Gastroesophageal sphincter (tissue), 4 donors: Measurements from ENCODE around the gene KPTN. TPM values are rescaled to one million over a fixed set of nuclear protein-coding genes. Genes with fewer than 3 reads are reported as not detected.

Experiments
- ATAC-seq: fragments of 150-250 bp; one replicate; pipeline ENCODE4 v1.9.1; 2016; ENCODE audit warnings: mild to moderate bottlenecking, moderate library complexity
- H3K27ac ChIP-seq, 4 donors: fragments of 200-600 bp; sonication (generic) in 3 of 4; 1 replicate in 3 of 4; 2 replicates in 1 of 4; pipeline ENCODE4 v1.5.1; 2016 to 2019
- H3K27me3 ChIP-seq: fragments of 200-600 bp; sonication (generic); one replicate; pipeline ENCODE4 v1.5.1; 2019
- H3K36me3 ChIP-seq, 2 donors: fragments of 200-600 bp; sonication (generic); one replicate each; pipeline ENCODE4 v1.5.1; 2019; ENCODE audit warnings: control low read depth in 1 of 2
- H3K4me1 ChIP-seq, 3 donors: fragments of 200-600 bp; sonication (generic); 1 replicate in 2 of 3; 2 replicates in 1 of 3; pipeline ENCODE4 v1.5.1; 2016 to 2019; ENCODE audit warnings: control low read depth in 2 of 3
- H3K4me3 ChIP-seq, 2 donors: fragments of 200-600 bp; sonication (generic); one replicate each; pipeline ENCODE4 v1.5.1; 2019; ENCODE audit warnings: mild to moderate bottlenecking in 1 of 2, moderate library complexity in 1 of 2
- H3K9me3 ChIP-seq, 3 donors: fragments of 200-600 bp; sonication (generic); one replicate each; pipeline ENCODE4 v1.5.1; 2017 to 2019; ENCODE audit warnings: control low read depth in 2 of 3
- EP300 ChIP-seq: sonication (generic); formaldehyde crosslinking; IDR thresholded peaks from one replicate; pipeline ENCODE4 v1.6.1; 2017; ENCODE audit warnings: antibody characterized with exemption, mild to moderate bottlenecking
- POLR2A ChIP-seq, 2 donors: fragments of 450-650 bp; IDR thresholded peaks; one replicate each; pipeline ENCODE4 v1.6.1; 2017; ENCODE audit warnings: antibody characterized with exemption in 2 of 2, mild to moderate bottlenecking in 2 of 2, moderate library complexity in 1 of 2
- POLR2AphosphoS5 ChIP-seq: sonication (generic); formaldehyde crosslinking; IDR thresholded peaks from one replicate; pipeline ENCODE4 v1.6.1; 2017; ENCODE audit warnings: antibody characterized with exemption
- WGBS, 2 donors: methylation state at CpG; one replicate each; pipeline ENCODE4 v1.1.5; 2018; ENCODE audit warnings: low coverage in 1 of 2; 5-methylcytosine and 5-hydroxymethylcytosine counted together
- total RNA-seq, 4 donors: library from RNA; depleted of rRNA; stranded (reverse); fragments of >200 nt; gene quantifications; one replicate each; pipeline ENCODE4 v1.1.0, GENCODE V29; 2016
- TF ChIP-seq, protein P1 (sequence below), 4 experiments: fragments of 200-600 bp in 2 of 4; fragments of 450-650 bp in 2 of 4; sonication (generic) in 1 of 4; IDR thresholded peaks; one replicate each; pipeline ENCODE4 v1.5.1; 2017 to 2019; ENCODE audit warnings: antibody characterized with exemption in 4 of 4, mild to moderate bottlenecking in 2 of 4, moderate library complexity in 2 of 4

Gene KPTN
- total RNA-seq, 4 donors from 2014 or later: 2.4 to 4.3 (median 3.4) TPM

DNA sequence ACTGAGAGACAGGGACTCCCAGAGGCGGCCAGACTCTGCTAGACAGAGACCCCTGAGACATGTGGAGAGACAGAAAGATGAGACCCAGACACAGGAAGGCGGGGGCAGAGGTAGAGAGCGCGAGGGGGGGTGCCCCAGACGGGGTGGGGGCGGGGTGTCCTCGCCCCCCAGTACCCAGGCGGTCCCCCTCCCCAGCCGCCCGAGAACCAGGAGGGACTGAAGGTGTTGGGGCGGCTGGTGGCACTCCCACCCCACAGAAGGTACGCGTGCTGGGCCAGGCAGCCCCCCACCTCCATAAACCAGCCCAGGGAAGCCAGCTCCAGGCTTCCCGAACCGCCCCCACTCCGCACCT lies 12.7 kb downstream of the KPTN start:
- peaks cover 0 to 47% (median 13%) of the 10 kb centered on the region in 3 donors for H3K4me1 ChIP-seq
- H3K36me3 ChIP-seq: peaks cover 0 to 2% of the 10 kb centered on the region in 2 donors
- H3K27me3 ChIP-seq: peaks cover 37% of the 10 kb centered on the region
- peak overlapping the region; percentile 31 to 57 for H3K4me3 ChIP-seq
- WGBS, 2 donors: 0% methylated on average over 1 to 2 of the region's 16 CpGs
- peak overlapping the region in 3 of 4 donors; percentile 69 to 76 (median 72) for H3K27ac ChIP-seq
- no peaks in the 10 kb centered on the region for H3K9me3 ChIP-seq
- ATAC-seq: no peak
- TF ChIP-seq, protein P1, sequence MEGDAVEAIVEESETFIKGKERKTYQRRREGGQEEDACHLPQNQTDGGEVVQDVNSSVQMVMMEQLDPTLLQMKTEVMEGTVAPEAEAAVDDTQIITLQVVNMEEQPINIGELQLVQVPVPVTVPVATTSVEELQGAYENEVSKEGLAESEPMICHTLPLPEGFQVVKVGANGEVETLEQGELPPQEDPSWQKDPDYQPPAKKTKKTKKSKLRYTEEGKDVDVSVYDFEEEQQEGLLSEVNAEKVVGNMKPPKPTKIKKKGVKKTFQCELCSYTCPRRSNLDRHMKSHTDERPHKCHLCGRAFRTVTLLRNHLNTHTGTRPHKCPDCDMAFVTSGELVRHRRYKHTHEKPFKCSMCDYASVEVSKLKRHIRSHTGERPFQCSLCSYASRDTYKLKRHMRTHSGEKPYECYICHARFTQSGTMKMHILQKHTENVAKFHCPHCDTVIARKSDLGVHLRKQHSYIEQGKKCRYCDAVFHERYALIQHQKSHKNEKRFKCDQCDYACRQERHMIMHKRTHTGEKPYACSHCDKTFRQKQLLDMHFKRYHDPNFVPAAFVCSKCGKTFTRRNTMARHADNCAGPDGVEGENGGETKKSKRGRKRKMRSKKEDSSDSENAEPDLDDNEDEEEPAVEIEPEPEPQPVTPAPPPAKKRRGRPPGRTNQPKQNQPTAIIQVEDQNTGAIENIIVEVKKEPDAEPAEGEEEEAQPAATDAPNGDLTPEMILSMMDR (IDR thresholded peaks at IDR 0.05): no peak
- TF ChIP-seq EP300 (no peak), POLR2A (IDR thresholded peaks at IDR 0.05) (no peak), POLR2AphosphoS5 (no peak)

DNA sequence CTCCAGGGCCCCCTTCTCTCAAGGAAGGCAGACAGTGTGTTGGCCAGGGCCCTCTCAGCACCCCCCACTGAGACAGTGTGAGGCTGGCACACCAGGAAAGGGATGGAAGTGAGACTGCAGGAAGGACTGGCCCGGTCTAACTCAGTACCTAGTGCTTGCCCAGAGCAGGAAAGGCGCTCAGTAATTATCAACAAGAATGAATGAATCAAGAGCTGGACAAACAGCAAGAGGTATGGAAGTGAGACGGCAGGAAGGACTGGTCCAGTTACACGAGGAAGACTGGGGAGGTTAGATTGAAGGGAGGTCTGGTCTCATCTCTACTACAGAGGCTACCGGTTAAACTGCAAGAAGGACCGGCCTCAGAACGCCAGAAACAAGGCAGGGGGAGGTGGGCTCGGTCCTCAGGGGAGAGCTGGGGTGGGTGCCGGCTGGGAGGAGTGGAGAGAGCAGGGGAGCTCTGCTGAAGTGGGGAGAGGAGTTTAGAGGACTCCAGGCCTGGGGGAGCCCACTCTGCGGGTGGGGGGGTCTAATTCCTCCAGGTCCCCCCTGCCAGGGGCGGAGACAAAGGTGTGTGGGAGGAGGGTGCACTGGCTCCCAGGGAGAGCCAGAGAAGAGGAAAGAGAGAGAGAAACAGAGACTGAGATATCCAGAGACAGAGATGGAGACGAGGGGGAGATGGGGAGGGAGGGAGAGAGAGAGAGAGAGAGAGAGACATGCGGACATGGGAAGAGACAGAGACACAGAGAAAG lies 13.4 kb downstream of the KPTN start:
- peaks cover 0 to 47% (median 13%) of the 10 kb centered on the region in 3 donors for H3K4me1 ChIP-seq
- no peak for ATAC-seq
- WGBS, 2 donors: 15 to 22% methylated on average over 3 to 10 of the region's 13 CpGs
- H3K27ac ChIP-seq: peak overlapping the region in 3 of 4 donors; percentile 69 to 76 (median 72)
- no peaks in the 10 kb centered on the region for H3K36me3 ChIP-seq
- no peak for TF ChIP-seq EP300
- TF ChIP-seq, protein P1 (IDR thresholded peaks at IDR 0.05): no peak
- TF ChIP-seq POLR2A (IDR thresholded peaks at IDR 0.05): no peak
- TF ChIP-seq POLR2AphosphoS5: no peak
- peaks cover 37% of the 10 kb centered on the region for H3K27me3 ChIP-seq
- no peaks in the 10 kb centered on the region for H3K9me3 ChIP-seq
- peak overlapping the region in 1 of 2 donors; percentile 57 for H3K4me3 ChIP-seq

DNA sequence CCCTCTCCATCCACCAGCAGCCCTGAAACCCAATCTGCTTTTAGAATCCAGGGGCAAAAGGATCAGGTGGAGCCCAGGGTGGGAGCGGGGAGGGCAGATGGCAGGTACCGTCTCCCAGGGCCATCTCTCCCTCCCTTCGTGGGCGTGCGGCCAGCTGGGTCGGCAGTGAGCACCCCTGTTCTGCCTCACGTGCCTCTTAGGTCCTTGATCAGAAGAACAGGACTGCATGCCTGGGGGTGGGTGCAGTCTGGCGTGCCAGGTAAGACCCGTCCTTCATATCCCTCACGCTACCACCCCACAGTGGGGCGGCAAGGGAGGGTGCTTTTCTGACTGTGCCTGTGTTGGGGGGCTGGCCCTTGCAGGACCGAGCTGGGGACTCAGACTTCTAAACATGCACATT lies 14.3 kb downstream of the KPTN start:
- no peaks in the 10 kb centered on the region for H3K9me3 ChIP-seq
- H3K4me1 ChIP-seq: peaks cover 0 to 47% (median 13%) of the 10 kb centered on the region in 3 donors
- H3K36me3 ChIP-seq: peaks cover 0 to 5% of the 10 kb centered on the region in 2 donors
- no peak for ATAC-seq
- peak overlapping the region in 1 of 2 donors; percentile 4 for H3K4me3 ChIP-seq
- 12% methylated on average over 5 of the region's 12 CpGs; no CpG with 5 or more reads in 1 of the 2 donors for WGBS, 2 donors
- peak overlapping the region in 3 of 4 donors; percentile 11 to 76 (median 54) for H3K27ac ChIP-seq
- TF ChIP-seq POLR2A (IDR thresholded peaks at IDR 0.05) (no peak), EP300 (no peak), POLR2AphosphoS5 (no peak)
- TF ChIP-seq, protein P1 (IDR thresholded peaks at IDR 0.05): no peak
- H3K27me3 ChIP-seq: peaks cover 37% of the 10 kb centered on the region

DNA sequence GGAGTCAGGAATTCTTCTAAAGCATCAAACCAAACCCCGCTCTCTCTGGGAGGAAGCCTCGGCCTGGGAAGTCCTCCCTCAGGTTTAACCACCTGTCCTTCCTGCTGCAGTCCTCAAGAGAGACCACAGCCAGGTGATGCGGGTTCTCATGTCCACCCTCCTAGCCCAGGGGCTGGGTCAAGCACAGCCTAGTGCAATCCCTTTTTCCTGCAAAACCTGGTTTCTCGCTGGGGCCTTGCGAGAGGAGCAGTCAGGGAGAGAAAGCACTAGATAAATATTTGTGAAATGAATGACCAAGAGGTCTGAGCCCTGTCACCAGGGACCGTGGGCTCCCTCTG lies 14.7 kb downstream of the KPTN start:
- H3K4me3 ChIP-seq: peak overlapping the region in 1 of 2 donors; percentile 4
- no peaks in the 10 kb centered on the region for H3K9me3 ChIP-seq

More for the DNA sequence above, 14.7 kb downstream of the KPTN start:
- peaks cover 37% of the 10 kb centered on the region for H3K27me3 ChIP-seq
- no peak for ATAC-seq
- H3K36me3 ChIP-seq: peaks cover 0 to 5% of the 10 kb centered on the region in 2 donors
- peaks cover 0 to 47% (median 13%) of the 10 kb centered on the region in 3 donors for H3K4me1 ChIP-seq
- peak overlapping the region in 3 of 4 donors; percentile 11 to 76 (median 54) for H3K27ac ChIP-seq
- no peak for TF ChIP-seq EP300
- TF ChIP-seq, protein P1 (IDR thresholded peaks at IDR 0.05): no peak
- TF ChIP-seq POLR2A (IDR thresholded peaks at IDR 0.05): no peak
- WGBS, 2 donors: no CpG with 5 or more reads among the region's 6 CpGs
